Parathyroid adenoma (tissue), 2 donors: ENCODE measurements around the gene SLC52A3.

Experiments
- H2AFZ ChIP-seq: fragments of 300-600 bp; sonication (generic); one replicate; pipeline ENCODE4 v1.7.0; 2017; ENCODE audit warnings: antibody characterized with exemption, mild to moderate bottlenecking
- H3K27ac ChIP-seq: fragments of 300-600 bp; sonication (generic); one replicate; pipeline ENCODE4 v1.7.0; 2017
- H3K27me3 ChIP-seq: fragments of 300-600 bp; sonication (generic); one replicate; pipeline ENCODE4 v1.7.0; 2017; ENCODE audit warnings: low read length; ENCODE audit not compliant: control insufficient read depth, insufficient read depth
- H3K36me3 ChIP-seq: fragments of 300-600 bp; sonication (generic); one replicate; pipeline ENCODE4 v1.7.0; 2017; ENCODE audit warnings: low read length; ENCODE audit not compliant: control insufficient read depth, insufficient read depth
- H3K4me1 ChIP-seq: fragments of 300-600 bp; sonication (generic); one replicate; pipeline ENCODE4 v1.7.0; 2017; ENCODE audit warnings: control low read depth
- H3K4me2 ChIP-seq: fragments of 300-600 bp; sonication (generic); one replicate; pipeline ENCODE4 v1.7.0; 2017; ENCODE audit warnings: low read length
- H3K4me3 ChIP-seq: fragments of 300-600 bp; sonication (generic); one replicate; pipeline ENCODE4 v1.7.0; 2017; ENCODE audit warnings: low read depth, low read length
- H3K79me2 ChIP-seq: fragments of 300-600 bp; sonication (generic); one replicate; pipeline ENCODE4 v1.7.0; 2017; ENCODE audit warnings: control low read depth
- H3K9ac ChIP-seq: fragments of 300-600 bp; sonication (generic); one replicate; pipeline ENCODE4 v1.7.0; 2017; ENCODE audit warnings: mild to moderate bottlenecking
- H3K9me3 ChIP-seq: fragments of 300-600 bp; sonication (generic); one replicate; pipeline ENCODE4 v1.7.0; 2017; ENCODE audit warnings: low read length; ENCODE audit not compliant: control insufficient read depth
- CTCF ChIP-seq: fragments of 300-600 bp; sonication (generic); IDR thresholded peaks from one replicate; pipeline ENCODE4 v1.7.0; 2017; ENCODE audit warnings: antibody characterized with exemption, mild to moderate bottlenecking
- donor health status: primary hyperparathyroidism.

SLC52A3 gene

DNA sequence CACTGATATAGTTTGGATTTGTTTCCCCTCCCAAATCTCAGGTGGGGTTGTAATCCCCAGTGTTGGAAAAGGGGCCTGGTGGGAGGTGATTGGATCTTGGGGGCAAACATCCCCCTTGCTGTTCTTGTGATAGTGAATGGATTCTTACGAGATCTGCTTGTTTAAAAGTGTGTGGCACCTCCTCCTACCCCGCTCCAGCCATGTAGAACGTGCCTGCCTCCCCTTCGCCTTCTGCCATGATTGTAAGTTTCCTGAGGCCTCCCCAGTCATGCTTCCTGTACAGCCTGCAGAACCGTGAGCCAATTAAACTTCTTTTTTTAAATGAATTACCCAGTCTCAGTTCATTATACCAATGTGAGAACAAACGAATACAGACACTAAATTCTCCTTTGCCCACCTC lies 26.7 kb downstream of the SLC52A3 start:
- Histone ChIP-seq H2AFZ (no peak overlapping the region), H3K36me3 (no peaks in the 10 kb centered on the region), H3K27me3 (no peaks in the 10 kb centered on the region), H3K4me1 (peaks cover 24% of the 10 kb centered on the region), H3K4me3 (no peak overlapping the region), H3K9ac (no peak overlapping the region), H3K4me2 (no peak overlapping the region), H3K9me3 (peaks cover 2% of the 10 kb centered on the region), H3K79me2 (no peaks in the 10 kb centered on the region), H3K27ac (no peak overlapping the region)
- no peak for TF ChIP-seq CTCF

DNA sequence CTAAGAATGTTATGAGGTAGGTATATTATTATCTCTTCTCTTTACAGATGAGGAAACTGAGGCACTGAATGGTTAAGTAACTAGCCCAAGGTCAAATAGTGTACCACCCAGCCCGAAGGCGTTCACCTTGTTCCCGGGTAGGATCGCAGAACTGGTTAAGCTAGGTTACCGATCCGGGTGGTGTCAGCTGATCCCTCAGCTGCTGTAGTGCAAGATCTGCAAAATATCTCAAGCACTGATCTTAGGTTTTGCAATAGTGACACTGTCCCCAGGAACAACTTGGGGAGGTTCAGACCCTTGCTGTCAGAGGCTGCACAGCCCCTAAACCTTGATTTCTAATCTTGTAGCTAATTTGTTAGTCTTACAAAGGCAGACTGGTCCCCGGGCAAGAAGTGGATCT lies 28.1 kb downstream of the SLC52A3 start:
- Histone ChIP-seq H3K27ac (peak overlapping the region; percentile 17), H3K4me1 (peaks cover 24% of the 10 kb centered on the region), H3K4me2 (peak overlapping the region; percentile 46), H3K9ac (no peak overlapping the region), H3K4me3 (no peak overlapping the region), H3K27me3 (no peaks in the 10 kb centered on the region), H3K36me3 (no peaks in the 10 kb centered on the region), H2AFZ (peak overlapping the region; percentile 34), H3K9me3 (no peaks in the 10 kb centered on the region), H3K79me2 (no peaks in the 10 kb centered on the region)
- no peak for TF ChIP-seq CTCF

DNA sequence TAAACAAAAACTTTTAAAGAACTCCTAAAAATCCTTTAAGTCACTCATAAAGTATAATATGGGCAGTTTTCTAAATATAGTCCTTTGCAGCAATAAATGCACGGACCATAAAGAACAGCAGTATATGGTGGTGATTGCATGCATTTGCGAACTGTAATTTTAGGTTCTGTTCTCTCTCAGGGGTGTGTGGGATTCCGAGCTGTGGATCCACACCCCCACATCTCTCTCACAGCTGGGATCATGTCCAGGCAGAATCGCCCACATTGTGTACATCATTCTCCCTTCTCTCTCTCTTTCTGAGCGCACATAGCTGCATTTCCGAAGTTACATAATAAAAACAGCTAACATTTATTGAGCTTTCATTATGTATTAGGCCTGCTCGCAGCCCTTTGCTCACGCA lies 28.6 kb downstream of the SLC52A3 start:
- H3K79me2 ChIP-seq, result no peaks in the 10 kb centered on the region
- no peak overlapping the region for H3K4me3 ChIP-seq
- peak overlapping the region; percentile 17 for H3K27ac ChIP-seq
- no peak overlapping the region for H3K9ac ChIP-seq
- H2AFZ ChIP-seq, result no peak overlapping the region
- no peaks in the 10 kb centered on the region for H3K27me3 ChIP-seq
- H3K4me1 ChIP-seq, result peaks cover 24% of the 10 kb centered on the region
- peak overlapping the region; percentile 46 for H3K4me2 ChIP-seq
- H3K36me3 ChIP-seq, result no peaks in the 10 kb centered on the region
- no peaks in the 10 kb centered on the region for H3K9me3 ChIP-seq
- no peak for TF ChIP-seq CTCF

DNA sequence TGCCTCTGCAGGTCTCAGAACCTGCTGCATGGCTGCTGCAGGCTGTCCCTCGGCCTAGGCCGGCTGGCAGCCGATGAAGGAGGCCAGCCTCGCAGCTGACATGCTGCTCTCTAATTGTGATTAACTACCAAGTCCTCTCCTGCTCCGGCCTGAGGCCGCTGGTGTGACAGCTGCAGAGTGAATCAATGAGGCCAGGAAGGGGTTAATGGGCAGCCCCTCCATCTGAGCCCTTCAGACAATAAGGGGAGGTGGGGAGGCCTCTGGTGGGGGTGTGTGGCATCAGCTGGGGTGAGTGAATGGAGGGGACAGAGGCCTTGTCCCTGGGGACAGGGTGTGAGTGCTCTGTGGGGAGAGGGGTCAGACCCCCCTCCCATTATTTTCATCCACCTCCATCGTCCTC lies 34.4 kb downstream of the SLC52A3 start:
- TF ChIP-seq CTCF, result no peak
- Histone ChIP-seq H3K4me3 (no peak overlapping the region), H2AFZ (no peak overlapping the region), H3K9me3 (no peaks in the 10 kb centered on the region), H3K4me1 (peaks cover 12% of the 10 kb centered on the region), H3K27me3 (no peaks in the 10 kb centered on the region), H3K36me3 (no peaks in the 10 kb centered on the region), H3K79me2 (no peaks in the 10 kb centered on the region), H3K4me2 (no peak overlapping the region), H3K27ac (no peak overlapping the region), H3K9ac (no peak overlapping the region)

DNA sequence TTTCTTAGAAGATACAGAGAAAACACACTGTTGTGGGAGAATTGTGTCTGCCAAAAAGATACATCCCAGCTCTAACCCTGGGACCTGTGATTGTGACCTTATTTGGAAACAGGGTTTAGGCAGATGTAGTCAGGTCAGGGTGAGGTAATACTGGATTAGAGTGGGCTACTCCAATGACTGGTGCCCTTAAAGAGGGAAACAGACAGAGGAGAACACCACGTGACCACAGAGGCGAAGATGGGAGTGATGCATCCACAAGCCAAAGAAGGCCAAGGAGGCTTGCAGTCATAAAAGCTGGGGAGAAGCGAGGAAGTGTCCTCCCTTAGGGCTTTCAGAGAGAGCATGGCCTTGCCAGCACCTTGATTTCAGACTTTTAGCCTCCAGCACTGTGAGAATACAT lies 35.6 kb downstream of the SLC52A3 start:
- no peak for TF ChIP-seq CTCF
- Histone ChIP-seq H3K9ac (no peak overlapping the region), H3K4me1 (peaks cover 15% of the 10 kb centered on the region), H3K36me3 (no peaks in the 10 kb centered on the region), H3K27ac (no peak overlapping the region), H3K4me2 (no peak overlapping the region), H3K27me3 (no peaks in the 10 kb centered on the region), H3K9me3 (no peaks in the 10 kb centered on the region), H2AFZ (no peak overlapping the region), H3K79me2 (no peaks in the 10 kb centered on the region), H3K4me3 (no peak overlapping the region)
